RPMI7951 (cell line): ENCODE data around the gene DHDH. TPM values are rescaled to one million over a fixed set of nuclear protein-coding genes. Genes with fewer than 3 reads are reported as not detected.
"Not testable (repeated sequence)": the region's sequence is repeated elsewhere in the genome, so short reads cannot be mapped to it uniquely, and the experiment has no call there.

Experiments
- DNase-seq: peaks from one replicate; pipeline ENCODE4 v3.0.0-alpha.2; 2012; ENCODE audit warnings: low read depth
- total RNA-seq: library from RNA; depleted of rRNA; stranded (reverse); fragments of >200 nt; shearing (Covaris generic); gene quantifications from 2 replicates; pipeline ENCODE4 v1.2.3, GENCODE V29; 2014

The DHDH gene
- total RNA-seq, 1 experiment from 2014 or later: not detected

GRCh38 chr19:48915757-48916156, 17.7 kb upstream of the DHDH start:
- no peak for DNase-seq

GRCh38 chr19:48918071-48918470, 15.4 kb upstream of the DHDH start:
- DNase-seq: no peak

GRCh38 chr19:48918801-48919247, 14.7 kb upstream of the DHDH start:
- peak; percentile 23 for DNase-seq

GRCh38 chr19:48919271-48919670, 14.2 kb upstream of the DHDH start:
- DNase-seq: not testable (repeated sequence)

GRCh38 chr19:48920949-48921348, 12.6 kb upstream of the DHDH start:
- no peak for DNase-seq

GRCh38 chr19:48921721-48922500, 11.6 kb upstream of the DHDH start:
- DNase-seq: no peak

GRCh38 chr19:48922548-48923490, 10.7 kb upstream of the DHDH start:
- DNase-seq: no peak

GRCh38 chr19:48925240-48925843, 8.2 kb upstream of the DHDH start:
- DNase-seq: peak; percentile 87

GRCh38 chr19:48925890-48926289, 7.6 kb upstream of the DHDH start:
- not testable (repeated sequence) for DNase-seq

GRCh38 chr19:48926909-48927308, 6.6 kb upstream of the DHDH start:
- DNase-seq: peak; percentile 97

- DNase-seq: not testable (repeated sequence)
These were observed 5.8 kb upstream of the DHDH start for GRCh38 chr19:48927692-48928091.

- DNase-seq: no peak
These were observed 5.1 kb upstream of the DHDH start for GRCh38 chr19:48928164-48929025.

- no peak for DNase-seq
These were observed 1.3 kb downstream of the DHDH start for GRCh38 chr19:48934837-48935236.

GRCh38 chr19:48935864-48936263, 2.4 kb downstream of the DHDH start:
- DNase-seq: no peak

- DNase-seq: no peak
These were observed 4.8 kb downstream of the DHDH start for GRCh38 chr19:48938256-48938655.

- no peak for DNase-seq
These were observed 7.4 kb downstream of the DHDH start for GRCh38 chr19:48940902-48941301.

- no peak for DNase-seq
These were observed 9.6 kb downstream of the DHDH start for GRCh38 chr19:48943081-48943480.

GRCh38 chr19:48945415-48945814, 11.9 kb downstream of the DHDH start:
- DNase-seq: no peak

- DNase-seq: no peak
These were observed 12.3 kb downstream of the DHDH start for GRCh38 chr19:48945817-48946216.

- DNase-seq: no peak
These were observed 13.2 kb downstream of the DHDH start for GRCh38 chr19:48946463-48947257.

- no peak for DNase-seq
These were observed 13.7 kb downstream of the DHDH start for GRCh38 chr19:48947258-48947542.
